Stimulated activated naive CD4-positive, alpha-beta T cell (primary cell): Measurements from ENCODE around the gene SLC36A3.
"Not testable (repeated sequence)": the region's sequence is repeated elsewhere in the genome, so short reads cannot be mapped to it uniquely, and the experiment has no call there.

ENCODE experiments used
- DNase-seq, 6 experiments: peaks; one replicate each; lab custom pipeline; 2025; lab: John Stamatoyannopoulos, UW

Gene SLC36A3

DNA sequence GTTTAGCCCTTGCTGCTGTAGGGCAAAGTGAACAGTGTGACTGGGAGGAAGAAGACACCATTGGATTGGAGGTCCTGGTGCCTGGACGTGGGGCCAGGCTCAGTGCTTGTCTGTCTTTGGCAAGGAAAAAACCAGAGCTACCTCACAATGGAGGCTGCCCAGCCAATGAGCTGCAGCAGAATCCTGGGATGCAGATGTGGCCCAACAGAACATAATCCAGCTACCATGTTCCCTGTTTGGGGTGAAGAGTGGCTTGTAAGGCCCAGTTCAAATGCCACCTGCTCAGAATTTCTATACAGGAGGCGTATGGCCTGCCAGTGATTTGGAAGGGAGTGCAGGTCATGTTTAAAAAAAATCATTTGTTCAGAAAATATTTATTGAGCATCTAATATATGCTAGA, at the start of gene SLC36A3:
Gene SLC36A3 (minus strand): TSS at position 101 of the 400 bp plus-strand sequence. CDS start 412 bp downstream, outside the sequence.
- no peak for DNase-seq

DNA sequence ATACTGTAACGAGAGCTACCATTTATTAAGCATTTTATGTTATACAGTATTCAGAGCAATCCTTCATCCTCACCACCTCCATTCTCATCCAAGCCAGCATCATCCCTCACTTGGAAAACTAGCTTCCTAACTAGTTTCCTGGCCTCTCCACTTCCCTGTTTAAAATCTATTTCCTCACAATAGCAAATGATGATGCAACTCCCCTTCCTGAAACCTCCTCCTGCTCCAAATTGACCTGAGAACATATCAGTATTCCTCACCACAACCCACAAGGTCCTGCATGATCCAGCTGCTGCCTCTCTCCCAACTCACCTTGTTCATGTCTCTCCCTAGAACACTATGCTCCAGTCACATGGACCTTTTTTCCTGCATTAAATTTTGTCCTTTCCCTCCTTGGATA, 48.1 kb upstream of the SLC36A3 start:
- no peak for DNase-seq

DNA sequence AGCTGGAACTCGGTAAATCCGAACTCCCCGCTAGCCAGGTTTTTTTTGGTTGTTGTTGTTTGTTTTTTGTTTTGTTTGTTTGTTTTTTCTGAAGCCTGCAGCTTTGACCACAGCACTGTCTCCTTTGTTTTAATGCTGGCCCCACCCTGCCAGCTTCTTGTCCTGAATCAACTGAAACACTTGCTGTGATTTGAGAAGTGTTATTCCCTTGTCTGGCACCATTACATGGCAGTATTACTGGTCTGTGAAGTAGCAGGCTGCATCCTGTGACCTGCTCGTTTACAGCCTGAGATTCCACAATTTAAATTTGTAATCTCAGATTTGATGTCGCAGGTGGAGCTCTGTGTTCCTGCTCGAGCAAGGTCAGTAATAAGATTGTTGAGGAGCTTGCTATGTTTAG, 45.2 kb upstream of the SLC36A3 start:
- DNase-seq, result no peak

DNA sequence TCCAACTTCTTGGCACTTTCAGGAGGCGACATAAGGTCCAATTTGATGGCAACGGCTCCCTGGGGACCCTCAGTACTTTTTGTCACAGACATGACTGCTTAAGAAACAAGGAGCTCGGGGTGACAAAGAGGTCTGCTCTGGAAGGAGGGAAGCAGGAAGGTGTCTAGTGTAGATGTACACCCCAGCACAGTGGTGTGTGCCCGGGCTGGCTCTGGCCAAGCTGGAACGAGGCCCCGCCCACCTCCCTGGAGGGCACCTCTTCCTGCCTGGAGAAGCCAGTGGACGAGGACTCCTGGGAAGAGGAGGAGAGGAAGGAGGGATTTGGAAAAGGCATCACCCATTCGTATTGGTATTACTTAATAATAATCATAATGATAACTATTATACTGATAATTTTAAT, 43.8 kb upstream of the SLC36A3 start, which contains the start of gene SLC36A2:
Gene SLC36A2 (minus strand): TSS at position 191 of the 400 bp plus-strand sequence. CDS start 99 bp downstream, at position 92.
- DNase-seq, result no peak

DNA sequence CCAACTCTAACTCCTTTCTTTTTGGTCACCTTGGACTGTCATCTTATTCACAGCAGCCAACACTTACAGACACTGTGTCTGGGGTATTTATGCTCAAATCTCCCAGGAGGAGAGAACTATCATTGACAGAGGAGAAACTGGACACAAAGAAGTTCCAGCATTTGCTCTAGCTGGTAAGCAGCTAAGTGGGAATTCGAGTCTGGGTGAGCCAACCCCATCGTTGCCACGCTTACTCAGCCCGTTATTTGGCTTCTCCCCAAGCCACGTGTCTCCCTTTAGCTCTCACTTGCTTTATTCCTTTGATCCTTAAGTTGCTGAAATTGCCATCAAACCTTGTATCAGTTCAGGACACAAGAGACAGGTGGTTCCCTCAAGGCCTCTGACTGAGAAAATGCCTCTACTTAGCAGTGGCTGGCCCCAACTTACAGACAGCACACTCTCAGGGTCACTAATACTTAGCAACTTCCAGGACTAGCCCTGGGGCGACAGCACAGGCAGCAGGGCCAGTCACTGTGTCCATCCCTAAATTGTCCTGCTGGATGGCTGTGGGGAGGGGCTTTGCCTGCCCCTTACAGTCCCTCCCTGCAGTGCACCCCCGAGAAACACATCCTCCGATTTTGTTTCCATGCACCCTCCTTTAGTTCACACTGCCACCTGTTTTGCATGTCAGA, 42.4 kb upstream of the SLC36A3 start:
- DNase-seq, result no peak

DNA sequence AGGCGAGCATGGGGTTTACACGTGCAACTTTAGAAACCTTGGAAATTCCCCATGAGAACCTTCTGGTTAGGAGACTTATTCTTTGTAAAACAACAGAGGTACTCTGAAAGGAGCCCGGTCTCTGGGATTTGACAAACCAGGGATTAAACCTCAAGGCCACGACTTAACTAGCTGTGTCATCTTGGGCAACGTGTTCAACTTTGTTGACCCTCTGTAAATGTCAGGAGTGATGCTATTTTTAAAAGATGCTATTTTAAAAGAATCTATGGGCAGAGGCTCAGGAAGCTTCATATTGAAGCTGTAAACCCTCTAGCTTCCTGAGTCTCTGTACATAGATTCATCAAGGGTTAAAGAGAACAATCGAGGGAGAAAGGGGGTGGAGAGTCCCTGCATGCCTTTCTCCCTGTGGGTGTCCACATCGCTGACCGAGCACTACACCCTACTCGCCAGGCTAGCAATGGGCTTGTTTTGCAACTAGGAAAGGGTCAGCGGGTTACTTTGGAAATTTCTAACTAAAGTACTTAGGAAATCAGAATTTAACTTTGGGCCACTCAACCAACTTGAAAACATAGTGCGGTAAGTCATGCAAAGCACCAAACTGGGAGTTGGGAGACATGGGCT, 41.7 kb upstream of the SLC36A3 start:
- DNase-seq, result no peak

DNA sequence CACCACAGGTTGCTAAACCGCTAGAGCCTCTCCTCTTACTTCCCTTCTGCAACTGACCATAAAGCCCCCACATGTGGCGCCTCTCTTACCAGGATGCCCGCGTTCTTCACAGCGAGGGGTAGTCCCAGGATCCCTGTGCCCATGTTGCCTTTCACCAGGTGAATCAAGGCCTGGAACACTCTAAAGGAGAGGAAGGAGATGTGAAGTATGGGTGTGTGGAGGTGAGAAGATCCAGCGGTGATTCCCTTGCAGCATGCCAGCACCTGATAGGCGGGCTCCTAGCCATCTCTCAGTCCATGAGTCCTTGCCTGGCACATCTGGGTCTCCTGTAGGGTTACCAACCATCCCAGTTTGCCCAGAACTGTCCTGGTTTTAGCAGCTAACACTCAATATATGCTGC, 40.5 kb upstream of the SLC36A3 start:
- DNase-seq, result no peak

DNA sequence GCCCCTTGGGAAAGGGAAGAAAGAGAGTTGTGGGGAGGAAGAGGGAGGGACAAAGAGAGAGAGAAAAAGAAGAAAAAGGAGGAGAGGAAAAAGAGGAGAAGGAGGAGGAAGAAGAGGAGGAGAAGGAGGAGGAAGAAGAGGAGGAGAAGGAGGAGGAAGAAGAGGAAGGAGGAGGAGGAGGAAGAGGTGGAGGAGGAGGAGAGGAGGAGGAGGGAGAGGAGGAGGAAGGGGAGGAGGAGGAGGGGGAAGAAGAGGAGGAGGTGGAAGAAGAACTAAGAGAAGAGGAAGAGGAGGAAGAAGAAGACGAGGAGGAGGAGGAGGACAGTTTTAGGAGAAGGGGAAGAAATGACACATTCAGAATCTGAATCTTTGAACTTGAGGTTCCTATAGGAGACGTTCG, 36.4 kb upstream of the SLC36A3 start:
- no peak for DNase-seq

DNA sequence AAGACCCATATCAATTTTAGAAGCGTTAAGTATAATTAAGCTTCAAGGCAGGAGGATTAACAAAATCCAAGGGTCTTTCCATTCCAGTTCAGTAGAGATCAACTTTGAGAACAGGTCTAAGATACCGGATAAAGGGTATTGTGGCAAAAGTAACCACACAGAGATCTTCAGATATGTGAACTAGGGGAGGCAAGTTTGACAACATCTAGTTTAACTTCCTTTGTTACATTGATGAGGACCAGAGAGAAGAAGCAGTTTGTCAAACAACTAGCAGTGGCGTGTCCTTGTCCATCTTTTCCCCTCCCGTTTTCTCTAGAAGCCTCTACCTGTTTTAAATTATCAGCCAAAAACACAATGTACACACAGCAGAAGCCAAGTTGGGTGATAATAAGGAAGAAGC, 35.2 kb upstream of the SLC36A3 start:
- DNase-seq, result no peak

DNA sequence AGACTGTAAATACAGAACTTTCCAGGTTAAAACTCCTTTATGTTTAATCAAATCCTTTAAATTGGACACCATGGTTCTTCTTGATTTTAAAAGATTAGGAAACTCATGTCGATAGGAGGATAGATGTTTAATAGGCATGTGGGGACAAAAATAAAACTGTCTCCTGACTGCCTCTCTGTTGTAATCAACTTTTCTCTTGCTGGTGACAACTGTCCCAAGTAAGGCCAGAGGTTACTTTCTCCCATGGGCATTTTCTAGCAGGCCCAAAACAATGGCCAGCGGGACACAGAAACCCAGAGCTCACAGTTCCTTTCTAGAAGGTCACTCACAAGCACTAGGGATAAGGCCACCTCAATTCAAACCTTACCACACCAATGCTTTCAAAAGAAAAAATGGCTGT, 29.3 kb upstream of the SLC36A3 start:
- no peak for DNase-seq

DNA sequence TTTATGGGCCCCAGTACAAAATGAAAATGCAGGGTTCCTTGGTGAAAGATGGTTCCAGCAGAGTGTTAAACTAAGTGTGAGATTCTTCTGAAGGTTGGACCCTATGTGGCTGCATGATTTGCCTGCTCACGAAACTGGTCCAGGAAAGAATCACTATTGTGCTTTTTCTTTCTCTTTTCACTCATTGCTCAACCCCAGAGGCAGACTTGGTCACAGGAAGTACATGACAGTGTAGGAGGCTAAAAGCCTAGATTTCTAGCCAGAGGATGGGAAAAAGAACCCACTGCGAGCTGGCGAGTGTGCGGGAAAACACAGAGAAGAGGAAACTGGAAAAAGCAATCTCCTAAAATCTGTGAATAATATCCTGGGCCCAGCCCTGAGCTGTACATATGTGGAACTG, 25.2 kb upstream of the SLC36A3 start:
- DNase-seq, result no peak

DNA sequence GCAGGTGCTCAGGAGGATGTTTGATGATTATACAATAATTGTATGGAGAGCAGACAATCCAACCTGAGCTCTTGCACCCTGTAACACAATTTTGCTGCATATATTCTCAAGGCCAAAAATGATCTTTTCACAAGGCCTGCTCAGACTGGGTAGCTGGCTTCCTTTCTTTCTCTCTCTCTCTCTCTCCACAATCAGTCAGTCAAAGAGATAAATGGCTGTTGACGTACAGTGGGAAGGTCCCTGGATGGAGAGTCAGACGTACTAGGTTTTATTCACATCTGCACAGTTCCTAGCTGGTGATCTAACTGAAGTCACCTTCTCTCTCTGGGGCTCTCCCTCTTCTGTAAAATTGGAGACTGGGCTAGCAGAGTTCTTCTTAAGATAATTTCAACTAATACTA, 24.0 kb upstream of the SLC36A3 start:
- no peak for DNase-seq

DNA sequence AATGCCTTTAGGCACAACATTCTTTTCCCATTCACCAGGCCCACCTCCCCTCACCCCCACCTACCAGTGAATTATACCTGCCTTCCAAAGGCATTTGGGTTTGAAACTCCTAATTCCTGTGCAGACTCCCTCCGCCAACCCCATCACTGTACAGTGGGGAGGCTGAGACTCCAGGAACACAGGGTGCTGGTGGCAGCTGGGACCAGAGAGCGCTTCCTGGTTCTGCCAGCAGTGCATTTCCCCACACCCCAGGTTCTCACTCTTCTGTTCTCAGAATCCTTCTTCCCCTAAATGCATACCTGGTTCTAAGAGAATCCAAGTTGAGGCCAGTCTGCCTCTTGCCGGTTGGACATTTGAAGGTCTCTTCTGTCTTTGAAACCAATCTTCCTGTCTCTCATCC, 22.7 kb upstream of the SLC36A3 start:
- no peak for DNase-seq

DNA sequence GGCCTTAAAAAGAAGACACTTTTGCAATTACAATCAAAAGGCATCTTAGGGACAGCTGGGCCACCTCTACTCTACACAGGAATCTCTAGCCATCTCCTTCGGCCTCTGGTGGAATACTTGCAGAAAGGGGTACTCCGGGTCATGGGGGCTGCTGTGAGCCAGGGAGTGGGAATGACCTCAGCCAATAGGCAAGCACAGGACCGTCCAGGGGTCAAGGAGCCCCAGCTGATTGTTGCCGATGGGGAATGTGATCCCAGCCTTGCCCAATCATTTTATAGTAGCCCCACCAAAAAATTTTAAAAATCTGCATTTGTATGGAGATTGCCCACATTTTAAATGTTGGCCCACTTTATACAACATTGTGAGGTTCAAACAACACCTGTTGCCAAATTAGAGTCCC, 16.9 kb upstream of the SLC36A3 start:
- DNase-seq, result no peak

DNA sequence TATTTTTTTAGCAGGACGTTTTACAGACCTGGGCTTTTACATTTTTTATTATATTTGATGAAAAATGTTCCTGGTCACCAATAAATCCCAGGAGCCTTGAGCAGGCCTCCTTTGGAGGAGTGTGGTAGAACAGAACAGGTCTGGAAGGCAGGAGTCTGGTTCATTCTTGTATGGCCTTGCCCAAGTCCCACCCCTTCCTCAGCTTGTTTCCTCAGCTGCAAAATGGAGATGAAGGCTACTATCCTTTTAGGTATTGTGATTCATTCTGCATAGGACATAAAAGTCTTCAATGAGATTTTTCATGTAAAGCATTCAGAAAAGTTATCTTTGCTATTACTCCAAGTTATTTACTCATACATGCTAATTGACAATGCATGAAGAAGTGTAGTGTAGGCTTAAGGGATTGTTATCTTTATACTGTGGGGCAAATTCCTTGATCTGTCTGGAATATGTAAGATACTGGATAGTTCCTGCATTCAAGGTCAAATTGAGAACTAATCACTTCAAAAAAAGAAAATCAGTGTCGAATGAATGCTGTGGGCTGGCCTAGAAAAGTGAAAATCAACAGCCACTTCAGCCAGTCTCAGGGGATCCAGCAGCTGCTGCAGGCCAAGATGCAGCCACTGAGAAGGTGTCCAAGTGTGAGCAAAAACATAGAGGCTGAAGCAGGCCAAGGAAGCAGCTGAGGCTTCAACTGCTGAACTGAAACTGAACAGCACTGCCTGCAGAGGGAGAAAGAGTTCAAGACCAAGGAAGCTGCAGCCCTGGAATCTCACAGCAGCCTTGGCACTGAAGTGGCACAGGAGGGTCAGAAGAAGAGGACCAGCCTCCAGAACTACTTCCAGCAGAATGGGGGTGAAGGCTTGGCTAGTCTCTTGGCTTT, 15.5 kb upstream of the SLC36A3 start:
- no peak for DNase-seq

DNA sequence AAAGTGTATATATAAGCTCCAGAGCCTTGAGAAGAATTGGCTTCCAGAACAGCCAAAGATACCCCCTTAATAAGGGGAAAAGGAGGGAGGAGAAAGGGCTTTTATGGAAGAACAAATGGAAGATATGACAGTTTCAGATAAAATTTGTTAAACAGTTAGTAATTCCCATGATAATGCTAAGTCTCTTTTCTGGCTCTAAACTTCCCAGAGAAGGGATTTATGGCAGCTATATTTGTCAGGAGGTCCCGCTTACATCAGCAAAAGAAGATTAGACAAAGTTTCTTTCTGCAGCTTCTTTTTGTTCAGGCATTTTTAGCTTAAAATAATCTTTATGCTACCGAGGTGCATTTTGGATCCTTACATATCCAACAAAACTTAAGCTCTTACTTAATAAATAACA, 14.3 kb upstream of the SLC36A3 start:
- DNase-seq, result no peak

DNA sequence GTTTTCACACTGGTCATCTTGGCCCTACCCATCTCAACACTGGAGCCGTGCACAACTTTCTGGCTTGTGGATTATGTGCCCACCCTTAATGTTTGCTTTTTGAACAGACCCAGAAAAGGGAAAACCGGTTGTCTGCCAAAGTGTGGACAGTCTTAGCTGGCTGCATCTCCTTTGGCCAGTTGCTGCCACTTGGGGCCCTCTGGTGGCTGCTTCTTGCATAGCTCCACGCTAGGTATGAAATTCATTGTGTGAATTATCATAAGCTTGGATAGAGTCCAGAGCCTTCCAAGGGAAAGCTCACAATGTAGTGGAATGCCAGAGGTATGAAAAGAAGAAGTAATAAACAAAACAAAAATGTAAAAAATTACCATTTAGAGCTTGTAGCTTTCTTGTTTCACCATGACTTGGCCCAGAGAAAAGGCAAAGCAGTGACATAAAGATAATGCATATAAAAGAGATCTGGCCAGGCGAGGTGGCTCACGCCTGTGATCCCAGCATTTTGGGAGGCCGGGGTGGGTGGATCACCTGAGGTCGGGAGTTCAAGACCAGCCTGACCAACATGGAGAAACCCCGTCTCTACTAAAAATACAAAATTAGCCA, 12.5 kb upstream of the SLC36A3 start:
- DNase-seq, result peak in 4 of 6 experiments; percentile 2 to 11 (median 2)

DNA sequence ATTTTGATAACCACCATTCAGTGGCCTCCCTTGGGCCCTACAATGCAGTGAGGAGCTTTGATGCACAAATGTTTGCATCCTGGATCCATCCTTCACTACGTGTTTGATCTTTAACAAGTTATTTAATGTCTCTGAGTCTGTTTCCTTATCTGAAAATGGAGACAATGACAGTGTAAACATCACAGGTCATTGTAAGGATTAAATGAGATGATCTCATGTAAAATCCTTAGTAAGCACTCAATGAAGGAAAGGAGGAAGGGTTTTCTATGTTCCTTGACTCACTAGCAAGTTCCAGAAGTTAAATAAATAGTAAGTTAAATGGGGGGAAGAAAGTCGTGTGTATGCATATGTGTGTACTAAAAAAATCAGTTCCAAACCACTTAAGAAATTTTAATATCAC, 9.8 kb upstream of the SLC36A3 start:
- DNase-seq, result no peak

DNA sequence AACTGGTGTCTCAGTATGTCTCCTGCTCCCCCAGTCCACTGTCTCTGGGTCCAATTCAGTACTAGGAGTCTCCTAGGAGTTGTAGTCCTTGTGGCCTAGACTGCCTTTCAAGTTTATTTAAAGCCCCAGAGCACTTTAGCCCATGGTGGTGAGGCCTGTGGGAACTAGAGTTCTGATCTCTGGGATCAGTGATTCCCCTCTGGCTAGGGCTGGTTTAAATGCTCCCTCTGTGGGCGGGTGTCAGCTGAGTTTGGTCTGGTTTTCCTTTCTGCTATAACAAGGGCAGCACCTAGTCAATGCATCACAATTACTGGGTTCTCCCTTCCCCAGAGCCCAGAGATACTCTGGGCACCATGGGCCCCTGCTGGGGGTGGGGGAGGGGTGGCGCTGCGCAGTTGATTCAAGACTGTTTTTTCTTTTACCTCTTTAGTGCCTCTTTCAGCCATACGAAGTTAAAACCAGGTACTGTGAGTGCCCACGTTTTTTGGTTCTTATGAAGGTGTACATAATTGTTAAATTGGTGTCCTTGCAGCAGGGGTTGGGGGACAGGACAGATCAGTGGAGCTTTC, 9.3 kb upstream of the SLC36A3 start:
- no peak for DNase-seq

DNA sequence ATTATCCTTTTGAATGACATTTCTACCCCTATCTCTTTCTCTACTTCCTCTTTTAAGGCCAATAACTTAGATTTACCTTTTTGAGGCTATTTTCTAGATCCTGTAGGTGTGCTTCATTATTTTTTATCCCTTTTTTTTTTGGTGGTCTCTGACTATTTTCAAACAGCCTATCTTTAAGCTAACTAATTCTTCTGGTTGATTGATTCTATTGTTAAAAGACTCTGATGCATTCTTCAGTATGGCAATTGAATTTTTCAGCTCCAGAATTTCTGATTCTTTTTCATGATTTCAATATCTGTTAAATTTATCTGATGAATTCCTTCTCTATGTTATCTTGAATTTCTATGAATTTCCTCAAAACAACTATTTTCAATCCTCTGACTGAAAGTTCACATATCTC, 7.4 kb upstream of the SLC36A3 start:
- no peak for DNase-seq

DNA sequence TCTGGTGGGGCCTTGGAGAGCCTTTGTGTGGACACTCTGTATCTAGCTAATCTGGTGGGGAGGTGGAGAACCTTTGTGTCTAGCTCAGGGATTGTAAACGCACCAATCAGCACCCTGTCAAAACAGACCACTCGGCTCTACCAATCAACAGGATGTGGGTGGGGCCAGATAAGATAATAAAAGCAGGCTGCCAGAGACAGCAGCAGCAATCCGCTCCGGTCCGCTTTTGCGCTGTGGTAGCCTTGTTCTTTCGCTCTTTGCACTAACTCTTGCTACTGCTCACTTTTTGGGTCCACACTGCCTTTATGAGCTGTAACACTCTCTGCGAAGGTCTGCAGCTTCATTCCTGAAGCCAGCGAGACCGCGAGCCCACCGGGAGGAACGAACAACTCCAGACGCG, 6.3 kb upstream of the SLC36A3 start:
- not testable (repeated sequence) for DNase-seq

DNA sequence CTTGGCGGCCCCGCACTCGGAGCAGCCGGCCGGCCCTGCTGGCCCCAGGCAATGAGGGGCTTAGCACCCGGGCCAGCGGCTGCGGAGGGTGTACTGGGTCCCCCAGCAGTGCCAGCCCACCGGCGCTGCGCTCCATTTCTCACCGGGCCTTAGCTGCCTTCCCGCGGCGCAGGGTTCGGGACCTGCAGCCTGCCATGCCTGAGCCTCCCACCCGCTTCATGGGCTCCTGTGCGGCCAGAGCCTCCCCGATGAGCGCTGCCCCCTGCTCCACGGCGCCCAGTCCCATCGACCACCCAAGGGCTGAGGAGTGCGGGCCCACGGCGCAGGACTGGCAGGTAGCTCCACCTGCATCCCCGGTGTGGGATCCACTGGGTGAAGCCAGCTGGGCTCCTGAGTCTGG, 5.7 kb upstream of the SLC36A3 start:
- DNase-seq, result not testable (repeated sequence)
